Osteoblast (primary cell): Measurements from ENCODE around the gene UNC13D. TPM values are rescaled to one million over a fixed set of nuclear protein-coding genes. Genes with fewer than 3 reads are reported as not detected.

Source experiments
- DNase-seq: peaks from one replicate; pipeline ENCODE4 v3.0.0; 2011; ENCODE audit warnings: low spot score, mixed read lengths; ENCODE audit not compliant: insufficient read length; ENCODE audit errors: missing footprints
- H2AFZ ChIP-seq: 2 replicates; pipeline ENCODE4 v1.6.0; 2011; ENCODE audit warnings: mild to moderate bottlenecking, low read length
- H3K27ac ChIP-seq: 2 replicates; pipeline ENCODE4 v1.5.1; 2011; ENCODE audit warnings: mild to moderate bottlenecking, low read depth, low read length, moderate library complexity
- H3K27me3 ChIP-seq: 2 replicates; pipeline ENCODE4 v1.6.0; 2012; ENCODE audit warnings: mild to moderate bottlenecking, control low read depth, inconsistent platforms, low read length, moderate library complexity; ENCODE audit not compliant: insufficient read depth
- H3K36me3 ChIP-seq: 2 replicates; pipeline ENCODE4 v1.5.1; 2011; ENCODE audit warnings: mild to moderate bottlenecking, low read length, control low read depth, moderate library complexity; ENCODE audit not compliant: insufficient read depth
- H3K4me1 ChIP-seq: 2 replicates; pipeline ENCODE4 v1.5.1; 2011; ENCODE audit warnings: mild to moderate bottlenecking, low read length, control low read depth, moderate library complexity; ENCODE audit not compliant: insufficient read depth
- H3K4me2 ChIP-seq: 2 replicates; pipeline ENCODE4 v1.6.0; 2011; ENCODE audit warnings: mild to moderate bottlenecking, low read length; ENCODE audit not compliant: insufficient read depth
- H3K4me3 ChIP-seq: fragments of 200-600 bp; sonication (generic); 3 replicates; pipeline ENCODE4 v1.5.1; 2012; ENCODE audit warnings: mild to moderate bottlenecking, low read length, inconsistent platforms; ENCODE audit not compliant: insufficient read depth
- H3K79me2 ChIP-seq: 2 replicates; pipeline ENCODE4 v1.6.0; 2012; ENCODE audit warnings: mild to moderate bottlenecking, low read length, control low read depth, inconsistent platforms; ENCODE audit not compliant: insufficient read depth
- H3K9me3 ChIP-seq: 2 replicates; pipeline ENCODE4 v1.5.1; 2011; ENCODE audit warnings: low read depth, low read length, control low read depth
- H4K20me1 ChIP-seq: 2 replicates; pipeline ENCODE4 v1.6.0; 2012; ENCODE audit warnings: mild to moderate bottlenecking, low read length, control low read depth; ENCODE audit not compliant: insufficient read depth
- CTCF ChIP-seq: IDR thresholded peaks from 2 replicates; pipeline ENCODE4 v1.5.1; 2011; ENCODE audit warnings: mild to moderate bottlenecking, low read depth, low read length, moderate library complexity; ENCODE audit errors: extremely low read depth
- total RNA-seq: library from RNA; depleted of rRNA; stranded (reverse); fragments of >200 nt; gene quantifications from 2 replicates; pipeline ENCODE4 v1.2.3, GENCODE V29; 2012

The UNC13D gene
- total RNA-seq, 1 donor: 1.1 TPM

DNA sequence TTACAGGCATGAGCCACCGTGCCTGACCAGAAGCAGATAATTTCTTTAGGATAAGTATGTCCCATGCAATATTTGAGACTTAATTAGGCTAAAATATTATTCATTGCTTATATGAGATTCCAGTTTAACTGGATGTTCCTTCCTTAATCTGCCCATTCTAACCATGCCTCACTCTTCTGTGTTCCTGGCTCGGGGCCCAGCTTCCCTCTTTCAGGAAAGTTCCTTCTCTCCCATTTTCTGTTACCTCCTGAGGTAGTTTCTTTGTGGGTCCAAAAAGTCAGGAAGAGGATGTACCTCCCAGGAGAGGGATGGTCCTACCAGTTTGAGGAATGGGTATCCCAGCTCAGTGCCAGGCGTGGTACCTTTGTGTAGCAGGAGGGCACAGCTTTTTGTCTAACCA is 36.3 kb downstream of the UNC13D start:
- Histone ChIP-seq H3K4me1 (peaks cover 20% of the 10 kb centered on the region), H3K79me2 (peaks cover 7% of the 10 kb centered on the region), H3K4me3 (no peak overlapping the region), H3K27ac (no peak overlapping the region), H3K9me3 (no peaks in the 10 kb centered on the region), H3K36me3 (peaks cover 11% of the 10 kb centered on the region), H2AFZ (no peak overlapping the region), H4K20me1 (peaks cover 17% of the 10 kb centered on the region), H3K27me3 (no peaks in the 10 kb centered on the region), H3K4me2 (no peak overlapping the region)
- no peak for TF ChIP-seq CTCF
- no peak for DNase-seq

GRCh38 chr17:75806822-75807500 is 37.2 kb downstream of the UNC13D start:
- Histone ChIP-seq H4K20me1 (peaks cover 17% of the 10 kb centered on the region), H3K9me3 (no peaks in the 10 kb centered on the region), H3K79me2 (peaks cover 7% of the 10 kb centered on the region), H3K4me1 (peaks cover 20% of the 10 kb centered on the region), H3K27ac (no peak overlapping the region), H3K4me2 (no peak overlapping the region), H3K36me3 (peaks cover 2% of the 10 kb centered on the region), H2AFZ (no peak overlapping the region), H3K27me3 (no peaks in the 10 kb centered on the region), H3K4me3 (no peak overlapping the region)
- DNase-seq: no peak
- no peak for TF ChIP-seq CTCF

DNA sequence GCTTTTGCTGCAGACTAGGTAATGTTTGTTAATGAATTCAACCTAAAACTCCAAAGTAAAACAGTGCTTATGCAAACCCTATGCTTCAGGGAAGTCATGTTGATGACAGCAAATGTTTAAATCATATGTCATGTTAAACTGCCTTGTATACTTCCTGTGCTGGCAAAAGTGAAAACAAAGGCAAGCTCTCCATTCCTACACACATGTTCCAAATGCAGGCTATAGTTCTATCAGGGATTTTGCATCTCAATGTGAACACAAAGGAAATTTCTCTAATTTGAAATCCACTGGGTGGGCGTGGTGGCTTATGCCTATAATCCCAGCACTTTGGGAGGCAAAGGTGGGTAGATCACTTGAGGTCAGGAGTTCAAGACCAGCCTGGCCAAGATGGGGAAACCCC is 40.3 kb downstream of the UNC13D start:
- no peak for TF ChIP-seq CTCF
- H3K36me3 ChIP-seq: peaks cover 11% of the 10 kb centered on the region
- H3K27me3 ChIP-seq: no peaks in the 10 kb centered on the region
- no peak overlapping the region for H3K4me2 ChIP-seq
- no peak overlapping the region for H2AFZ ChIP-seq
- H3K9me3 ChIP-seq: no peaks in the 10 kb centered on the region
- H3K4me1 ChIP-seq: peaks cover 7% of the 10 kb centered on the region
- DNase-seq: no peak
- no peak overlapping the region for H3K27ac ChIP-seq
- peaks cover 6% of the 10 kb centered on the region for H4K20me1 ChIP-seq
- H3K79me2 ChIP-seq: peaks cover 17% of the 10 kb centered on the region
- no peak overlapping the region for H3K4me3 ChIP-seq

DNA sequence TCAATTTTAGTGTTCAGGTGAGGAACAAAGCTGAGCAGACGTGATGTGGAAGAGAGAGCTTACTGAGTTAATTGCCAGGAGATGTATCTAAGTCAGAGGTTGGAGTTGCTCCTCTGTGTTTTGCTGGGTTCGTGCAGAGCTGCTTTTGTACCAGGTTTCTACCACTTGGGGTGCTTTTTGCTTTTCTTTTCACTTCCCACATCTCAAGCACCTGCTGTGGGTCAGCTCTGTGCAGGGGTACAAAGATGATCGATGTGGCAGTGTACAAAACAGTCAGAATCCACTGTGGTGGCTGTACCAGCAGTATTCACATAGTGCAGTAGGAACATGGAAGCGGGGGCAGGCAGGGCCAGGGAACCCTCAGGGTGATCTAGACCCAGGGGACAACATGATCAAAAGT is 44.8 kb downstream of the UNC13D start:
- peaks cover 5% of the 10 kb centered on the region for H4K20me1 ChIP-seq

More for the DNA sequence above, 44.8 kb downstream of the UNC13D start:
- peaks cover 36% of the 10 kb centered on the region for H3K79me2 ChIP-seq
- no peak for TF ChIP-seq CTCF
- H3K4me1 ChIP-seq: no peaks in the 10 kb centered on the region
- peaks cover 26% of the 10 kb centered on the region for H3K36me3 ChIP-seq
- no peaks in the 10 kb centered on the region for H3K9me3 ChIP-seq
- H3K27me3 ChIP-seq: no peaks in the 10 kb centered on the region
- H2AFZ ChIP-seq: no peak overlapping the region
- no peak overlapping the region for H3K4me2 ChIP-seq
- no peak for DNase-seq
- H3K4me3 ChIP-seq: no peak overlapping the region
- no peak overlapping the region for H3K27ac ChIP-seq
